ENCODE data around the gene PLPPR5. TPM values are rescaled to one million over a fixed set of nuclear protein-coding genes. Genes with fewer than 3 reads are reported as not detected.
A peak's percentile ranks its signal among the peaks of the same experiment; 100 is the strongest.

Gene PLPPR5
- total and polyA plus RNA-seq, 2 of the 4 experiments (the other 2 are of a cell fraction) = under 0.01 to 0.05 TPM

GRCh38 chr1:99005537-99005942, 879 bp upstream of the PLPPR5 start:
- 60% methylated on average over 1 of the region's 8 CpGs; no CpG with 5 or more reads in 1 of the 2 experiments for WGBS, 2 experiments (ENCODE audit: extremely low coverage in 2 of 2, insufficient read length in 1 of 2)

More at GRCh38 chr1:99005537-99005942, 879 bp upstream of the PLPPR5 start:
- Histone ChIP-seq H2AFZ (replicated peaks; ENCODE audit: low read length, poor library complexity) (no peak overlapping the region), H3K27me3 (ENCODE audit: control insufficient read depth, insufficient read depth, low read length) (peaks cover 28% of the 10 kb centered on the region), H4K8ac (ENCODE audit: low read depth in 2 of 2, low read length in 2 of 2) (no peak overlapping the region), H3K4ac (ENCODE audit: low read depth, low read length) (no peak overlapping the region), H2BK5ac (ENCODE audit: low read depth, low read length, poor library complexity, severe bottlenecking) (no peak overlapping the region), H2BK15ac (ENCODE audit: low read depth, low read length) (no peak overlapping the region), H3K4me1 (ENCODE audit: control insufficient read depth, insufficient read depth, low read length) (no peaks in the 10 kb centered on the region; the same call in 1 of the 2 replicates), H2BK20ac (ENCODE audit: low read depth, low read length) (no peak overlapping the region), H4K20me1 (ENCODE audit: insufficient read depth, low read length) (no peaks in the 10 kb centered on the region), H3K56ac (ENCODE audit: extremely low read depth, insufficient read depth, low read length) (no peak overlapping the region), H3K14ac (replicated peaks; ENCODE audit: low read depth, low read length) (no peak overlapping the region), H3K4me2 (ENCODE audit: low read depth, low read length) (peak overlapping the region; percentile 26; the same call in 1 of the 2 replicates), H2AK9ac (replicated peaks; ENCODE audit: low read depth, low read length, poor library complexity) (no peak overlapping the region), H3K27ac (ENCODE audit: insufficient read depth, low read length) (no peak overlapping the region), H3K36me3 (ENCODE audit: control insufficient read depth, insufficient read depth, low read length) (no peaks in the 10 kb centered on the region), H3K79me1 (ENCODE audit: low read depth in 1 of 2, low read length in 2 of 2) (no peaks in the 10 kb centered on the region), H3K9ac (ENCODE audit: low read depth, low read length) (no peak overlapping the region), H3K9me3 (ENCODE audit: control insufficient read depth, insufficient read depth, low read length) (no peaks in the 10 kb centered on the region), H3K18ac (ENCODE audit: low read depth, low read length) (no peak overlapping the region), H3K4me3 (ENCODE audit: insufficient read depth, low read depth, low read length) (no peak overlapping the region), H3K23ac (ENCODE audit: low read depth, low read length) (0 out of 2 replicates have a peak overlapping the region, but pooled peaks have one; percentile 24), H2AK5ac (ENCODE audit: low read depth, low read length) (no peak overlapping the region), H3K9me1 (ENCODE audit: insufficient read depth, low read length) (no peaks in the 10 kb centered on the region), H2BK120ac (ENCODE audit: low read depth, low read length) (no peak overlapping the region), H4K5ac (ENCODE audit: low read depth, low read length) (no peak overlapping the region), H4K91ac (ENCODE audit: insufficient read depth, low read depth, low read length) (no peak overlapping the region)
- DNase-seq = no peak
- intact Hi-C loops (cut with micrococcal nuclease) = loop anchor here (10.0 kb wide), 1 partner anchor 211 kb away; no protein-coding TSS in a partner anchor
- TF ChIP-seq POLR2A (IDR thresholded peaks at IDR 0.05; ENCODE audit: low read depth, low read length) (no peak), RAD21 (IDR thresholded peaks at IDR 0.05; ENCODE audit: low read length) (no peak), USF2 (IDR thresholded peaks at IDR 0.05; ENCODE audit: low read depth, low read length) (no peak)
- ChIA-PET CTCF (interaction anchor here (0.6 to 1.3 kb wide), 3 partner anchors 14 to 280 kb away, joined by 3 read pairs; no protein-coding TSS in a partner anchor), POLR2A (ENCODE audit: unreplicated experiment) (no interaction called here)
- dilution Hi-C loops (cut with HindIII; ENCODE audit: low sequenced_read_pairs, unreplicated experiment) = no loop called here
- ATAC-seq (ENCODE audit: low read depth) = no peak; the same call in 1 of the 2 replicates
- in situ Hi-C loops (cut with MboI; ENCODE audit: low sequenced_read_pairs) = no loop called here
- no TSS peak for BruUV-seq (replicated peaks)
